SK-N-SH treated with all-trans-retinoic acid at 6 μM for 48 hours (cell line): ENCODE measurements around the gene LPP.

Source experiments
- BACH2 ChIP-seq: fragments of 250-450 bp; sonication (Bioruptor Pico); IDR thresholded peaks from 2 replicates; pipeline ENCODE4 v1.9.0; 2021; ENCODE audit warnings: mild to moderate bottlenecking, borderline replicate concordance
- GLIS3 ChIP-seq: fragments of 250-450 bp; sonication (Bioruptor Pico); IDR thresholded peaks from 2 replicates; pipeline ENCODE4 v1.5.0; 2020; ENCODE audit warnings: mild to moderate bottlenecking, moderate library complexity
- PATZ1 ChIP-seq: fragments of 250-450 bp; sonication (Bioruptor Pico); IDR thresholded peaks from 2 replicates; pipeline ENCODE4 v1.8.0; 2020; ENCODE audit warnings: mild to moderate bottlenecking, moderate library complexity, borderline replicate concordance
- POU6F1 ChIP-seq: fragments of 250-450 bp; sonication (Bioruptor Pico); IDR thresholded peaks from 2 replicates; pipeline ENCODE4 v1.8.0; 2021; ENCODE audit warnings: low read depth, mild to moderate bottlenecking, moderate library complexity, borderline replicate concordance
- PPARA ChIP-seq: fragments of 250-450 bp; sonication (Bioruptor Pico); IDR thresholded peaks from 2 replicates; pipeline ENCODE4 v1.5.0; 2020; ENCODE audit warnings: mild to moderate bottlenecking, borderline replicate concordance
- RARB ChIP-seq: fragments of 250-450 bp; sonication (Bioruptor Pico); IDR thresholded peaks from 2 replicates; pipeline ENCODE4 v1.8.0; 2021; ENCODE audit warnings: mild to moderate bottlenecking, moderate library complexity
- TSHZ2 ChIP-seq: fragments of 250-450 bp; sonication (Bioruptor Pico); IDR thresholded peaks from 2 replicates; pipeline ENCODE4 v1.5.0; 2020; ENCODE audit warnings: mild to moderate bottlenecking, moderate library complexity
- ZFP3 ChIP-seq: fragments of 250-450 bp; sonication (Bioruptor Pico); IDR thresholded peaks from 2 replicates; pipeline ENCODE4 v1.5.0; 2020; ENCODE audit warnings: mild to moderate bottlenecking, moderate library complexity
- ZFP30 ChIP-seq: fragments of 450-650 bp; formaldehyde crosslinking; IDR thresholded peaks from 2 replicates; pipeline ENCODE4 v1.5.0; 2022; ENCODE audit warnings: mild to moderate bottlenecking, moderate library complexity
- ZNF565 ChIP-seq: fragments of 450-650 bp; formaldehyde crosslinking; conservative IDR thresholded peaks from 2 replicates; pipeline ENCODE4 v1.5.0; 2020; ENCODE audit warnings: low read depth, mild to moderate bottlenecking, moderate library complexity
- ZNF8 ChIP-seq: fragments of 450-650 bp; formaldehyde crosslinking; IDR thresholded peaks from 2 replicates; pipeline ENCODE4 v1.5.0; 2020; ENCODE audit warnings: mild to moderate bottlenecking, moderate library complexity

GRCh38 chr3:188901126-188901525 lies 747.2 kb downstream of the LPP start:
- no peak for TF ChIP-seq ZFP30
- TF ChIP-seq ZNF565 (CRISPR knock-in tag): no peak
- no peak for TF ChIP-seq RARB (CRISPR knock-in tag)
- TF ChIP-seq BACH2: no peak
- no peak for TF ChIP-seq GLIS3 (CRISPR knock-in tag)
- TF ChIP-seq PATZ1: no peak
- TF ChIP-seq POU6F1 (CRISPR knock-in tag): no peak
- TF ChIP-seq ZFP3 (CRISPR knock-in tag): no peak
- no peak for TF ChIP-seq TSHZ2 (CRISPR knock-in tag)
- TF ChIP-seq PPARA (CRISPR knock-in tag): no peak
- no peak for TF ChIP-seq ZNF8 (CRISPR knock-in tag)
